Measurements from ENCODE around the gene NUDT16. TPM values are rescaled to one million over a fixed set of nuclear protein-coding genes. Genes with fewer than 3 reads are reported as not detected.

NUDT16 gene
- total RNA-seq, 1 experiment from 2014 or later = 19.4 TPM

GRCh38 chr3:131405411-131405810 lies 23.8 kb downstream of the NUDT16 start:
- intact Hi-C loops (cut with micrococcal nuclease; ENCODE audit: unreplicated experiment) = no loop called here
- Histone ChIP-seq H3F3A (ENCODE audit: insufficient read depth, low read depth) (peaks cover 9% of the 10 kb centered on the region; the same call in 1 of the 2 replicates), H3K36me3 (ENCODE audit: low read depth) (no peaks in the 10 kb centered on the region), H3K9me3 (ENCODE audit: insufficient read depth, low read depth) (peaks cover 4% of the 10 kb centered on the region; the same call in 1 of the 2 replicates), H3K9me2 (ENCODE audit: insufficient read depth) (no peaks in the 10 kb centered on the region), H4K20me1 (ENCODE audit: insufficient read depth) (no peaks in the 10 kb centered on the region), H3K27ac (no peak overlapping the region), H3K4me3 (no peak overlapping the region), H2AFZ (no peak overlapping the region), H3K79me2 (ENCODE audit: low read depth) (no peaks in the 10 kb centered on the region), H3K27me3 (ENCODE audit: insufficient read depth, low read depth) (no peaks in the 10 kb centered on the region), H3K4me1 (replicated peaks; ENCODE audit: insufficient read depth) (peaks cover 18% of the 10 kb centered on the region), H3K4me2 (no peak overlapping the region)
- BruUV-seq (replicated peaks) = no TSS peak
- TF ChIP-seq EZH2 (IDR thresholded peaks at IDR 0.05; ENCODE audit: low read depth) (no peak), CTCF (conservative IDR thresholded peaks at IDR 0.05) (no peak)
- ChIA-PET CTCF (no interaction called here), POLR2A (ENCODE audit: unreplicated experiment) (no interaction called here)
- no peak for DNase-seq

GRCh38 chr3:131406274-131406673 lies 24.7 kb downstream of the NUDT16 start:
- POLR2A ChIA-PET (ENCODE audit: unreplicated experiment) = no interaction called here

GRCh38 chr3:131417751-131418150 lies 36.2 kb downstream of the NUDT16 start:
- H3K9me2 ChIP-seq (ENCODE audit: insufficient read depth) = no peaks in the 10 kb centered on the region
- H3F3A ChIP-seq (ENCODE audit: insufficient read depth, low read depth) = no peaks in the 10 kb centered on the region
- no peak overlapping the region for H2AFZ ChIP-seq
- no peak overlapping the region for H3K4me3 ChIP-seq
- ChIA-PET CTCF (no interaction called here), POLR2A (ENCODE audit: unreplicated experiment) (no interaction called here)
- no peak for DNase-seq
- no peaks in the 10 kb centered on the region for H3K9me3 ChIP-seq (ENCODE audit: insufficient read depth, low read depth)
- H3K4me1 ChIP-seq (replicated peaks; ENCODE audit: insufficient read depth) = no peaks in the 10 kb centered on the region
- H3K36me3 ChIP-seq (ENCODE audit: low read depth) = no peaks in the 10 kb centered on the region
- H3K4me2 ChIP-seq = no peak overlapping the region
- H3K27ac ChIP-seq = no peak overlapping the region
- intact Hi-C loops (cut with micrococcal nuclease; ENCODE audit: unreplicated experiment) = no loop called here
- BruUV-seq (replicated peaks) = no TSS peak
- H4K20me1 ChIP-seq (ENCODE audit: insufficient read depth) = no peaks in the 10 kb centered on the region
- no peaks in the 10 kb centered on the region for H3K27me3 ChIP-seq (ENCODE audit: insufficient read depth, low read depth)
- H3K79me2 ChIP-seq (ENCODE audit: low read depth) = no peaks in the 10 kb centered on the region
- no peak for TF ChIP-seq EZH2 (IDR thresholded peaks at IDR 0.05; ENCODE audit: low read depth)
- no peak for TF ChIP-seq CTCF (conservative IDR thresholded peaks at IDR 0.05)

More at GRCh38 chr3:131406274-131406673, 24.7 kb downstream of the NUDT16 start:
- Histone ChIP-seq H3K9me2 (ENCODE audit: insufficient read depth) (no peaks in the 10 kb centered on the region), H3K36me3 (ENCODE audit: low read depth) (no peaks in the 10 kb centered on the region), H3K27ac (no peak overlapping the region), H3K4me3 (no peak overlapping the region), H3K9me3 (ENCODE audit: insufficient read depth, low read depth) (peaks cover 4% of the 10 kb centered on the region; the same call in 1 of the 2 replicates), H3K79me2 (ENCODE audit: low read depth) (no peaks in the 10 kb centered on the region), H3K4me1 (replicated peaks; ENCODE audit: insufficient read depth) (peaks cover 18% of the 10 kb centered on the region), H3K4me2 (no peak overlapping the region), H3K27me3 (ENCODE audit: insufficient read depth, low read depth) (no peaks in the 10 kb centered on the region), H2AFZ (no peak overlapping the region), H4K20me1 (ENCODE audit: insufficient read depth) (no peaks in the 10 kb centered on the region), H3F3A (ENCODE audit: insufficient read depth, low read depth) (peaks cover 9% of the 10 kb centered on the region; the same call in 1 of the 2 replicates)
- TF ChIP-seq CTCF (conservative IDR thresholded peaks at IDR 0.05) (no peak), EZH2 (IDR thresholded peaks at IDR 0.05; ENCODE audit: low read depth) (no peak)
- CTCF ChIA-PET = no interaction called here
- BruUV-seq (replicated peaks) = no TSS peak
- DNase-seq = no peak
- intact Hi-C loops (cut with micrococcal nuclease; ENCODE audit: unreplicated experiment) = no loop called here

Data from PC-9 (cell line).